ENCODE data around the gene TNFRSF17.

GRCh38 chr16:11946433-11946832, 18.6 kb upstream of the TNFRSF17 start:
- no peak for TF ChIP-seq CTCF (conservative IDR thresholded peaks at IDR 0.05)
- TF ChIP-seq EZH2 (IDR thresholded peaks at IDR 0.05; ENCODE audit: low read depth): no peak
